Sigmoid colon (tissue), 3 donors: Measurements from ENCODE around the gene FGFRL1.

Experiments
- CTCF ChIP-seq, 4 experiments: fragments of 450-650 bp in 3 of 4; fragments of 200-600 bp in 1 of 4; IDR thresholded peaks; one replicate each; pipeline ENCODE4 v1.5.1; 2016 to 2019; ENCODE audit warnings: antibody characterized with exemption in 4 of 4, mild to moderate bottlenecking in 3 of 4, moderate library complexity in 2 of 4
- POLR2A ChIP-seq, 2 donors: fragments of 450-650 bp; IDR thresholded peaks; one replicate each; pipeline ENCODE4 v1.6.1; 2016; ENCODE audit warnings: antibody characterized with exemption in 2 of 2, mild to moderate bottlenecking in 2 of 2, moderate library complexity in 2 of 2

DNA sequence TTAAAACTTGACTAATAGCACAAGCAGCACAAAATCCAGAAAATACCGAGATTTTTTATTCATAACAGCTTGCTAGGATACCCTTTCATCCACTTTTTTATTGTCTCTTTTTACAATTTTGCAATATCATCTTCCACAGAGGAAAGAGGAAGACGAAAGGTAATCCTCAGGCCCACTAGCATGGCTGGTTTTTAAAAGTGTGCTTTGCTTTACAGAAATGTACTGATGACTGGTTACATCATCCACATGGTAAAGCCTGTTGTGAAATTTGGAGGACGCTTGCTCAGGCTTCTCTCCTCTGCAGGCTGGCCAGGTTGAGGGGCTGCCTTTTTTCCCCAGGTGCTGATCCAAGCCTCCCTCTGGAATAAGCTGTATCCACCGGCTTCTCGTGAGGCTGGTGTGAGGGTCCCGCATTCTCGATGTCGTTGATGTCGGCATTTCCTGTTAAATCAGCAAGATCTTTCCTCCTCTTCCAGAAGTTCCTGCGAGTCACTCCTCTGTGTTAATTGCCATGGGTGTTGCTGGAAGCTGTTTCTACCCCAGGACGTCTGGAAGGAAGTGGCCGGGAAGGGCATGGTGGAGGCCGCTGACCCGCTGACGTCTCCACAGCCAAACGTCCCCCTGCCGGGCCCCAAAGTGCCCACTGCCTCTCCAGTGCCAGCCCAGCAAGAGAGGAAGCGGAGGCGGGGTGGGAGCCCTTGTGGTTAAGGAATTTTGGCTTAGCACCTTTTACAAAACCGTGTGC is 32.3 kb upstream of the FGFRL1 start:
- TF ChIP-seq CTCF (IDR thresholded peaks at IDR 0.05): no peak
- TF ChIP-seq POLR2A (IDR thresholded peaks at IDR 0.05): no peak
